ENCODE results near the gene PHYHD1.

The PHYHD1 gene

DNA sequence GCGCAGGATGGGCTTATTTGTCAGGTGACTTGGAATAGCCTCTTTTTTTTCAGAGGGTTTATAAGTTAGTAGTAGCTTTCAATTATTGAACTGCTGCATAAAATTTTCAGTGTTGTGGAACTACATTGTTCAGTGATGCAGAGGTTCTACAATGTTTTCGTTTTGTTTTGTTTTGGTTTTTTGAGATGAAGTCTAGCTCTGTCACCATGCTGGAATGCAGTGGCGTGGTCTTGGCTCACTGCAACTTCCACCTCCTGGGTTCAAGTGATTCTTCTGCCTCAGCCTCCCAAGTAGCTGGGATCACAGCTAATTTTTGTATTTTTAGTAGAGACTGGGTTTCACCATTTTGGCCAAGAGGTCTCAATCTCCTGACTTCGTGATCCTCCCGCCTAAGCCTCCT, 48.7 kb downstream of the PHYHD1 start:
- Mint-ChIP-seq H3K9me3 (no peaks in the 10 kb centered on the region), H3K36me3 (peaks cover 100% of the 10 kb centered on the region), H3K4me1 (no peaks in the 10 kb centered on the region), H3K4me3 (no peak overlapping the region), H3K27ac (no peak overlapping the region)
- ATAC-seq (no peak), DNase-seq (ENCODE audit: low spot score in 2 of 2) (no peak)

DNA sequence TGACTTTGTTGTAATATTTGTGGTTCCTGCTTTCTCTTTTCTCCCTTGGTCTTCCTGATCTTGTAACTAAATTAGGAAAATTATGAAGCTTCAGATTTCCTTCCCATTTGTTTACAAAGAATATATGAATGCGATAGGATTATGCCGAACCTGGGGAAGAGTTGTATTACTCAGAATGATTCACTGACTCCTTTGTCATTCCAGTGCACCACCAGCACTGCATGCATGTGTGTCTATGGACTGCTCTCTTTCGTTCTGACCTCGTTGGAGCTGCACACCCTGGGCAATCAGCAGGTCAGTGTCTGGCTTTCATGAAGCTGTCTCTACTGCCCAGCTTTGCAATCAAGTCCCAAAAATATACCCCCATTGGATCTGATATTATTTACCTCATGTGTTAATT, 52.2 kb downstream of the PHYHD1 start:
- no peak for ATAC-seq
- no peak overlapping the region for H3K4me3 Mint-ChIP-seq
- DNase-seq (ENCODE audit: low spot score in 2 of 2): no peak
- H3K36me3 Mint-ChIP-seq: peaks cover 100% of the 10 kb centered on the region
- H3K4me1 Mint-ChIP-seq: no peaks in the 10 kb centered on the region
- H3K27ac Mint-ChIP-seq: no peak overlapping the region
- H3K9me3 Mint-ChIP-seq: no peaks in the 10 kb centered on the region

DNA sequence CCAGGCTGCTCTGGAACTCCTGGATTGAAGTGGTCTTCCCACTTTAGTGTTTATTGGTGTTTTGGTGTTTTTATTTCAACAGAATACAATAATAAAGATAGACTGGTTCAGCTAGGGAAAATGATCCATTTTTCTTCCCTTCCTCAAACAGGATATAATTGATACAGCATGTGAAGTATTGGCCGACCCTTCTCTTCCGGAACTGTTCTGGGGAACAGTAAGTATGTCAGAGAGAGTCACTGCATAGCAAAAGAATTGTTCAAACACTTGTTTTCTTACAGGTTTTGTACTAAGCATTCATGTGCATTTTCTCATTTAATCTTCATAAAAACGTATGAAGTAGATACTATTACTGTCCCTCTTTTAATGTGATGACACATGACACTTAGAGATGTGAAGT, 58.3 kb downstream of the PHYHD1 start:
- DNase-seq (ENCODE audit: low spot score in 2 of 2) (no peak), ATAC-seq (no peak)
- H3K4me1 Mint-ChIP-seq: no peaks in the 10 kb centered on the region
- no peak overlapping the region for H3K27ac Mint-ChIP-seq
- H3K9me3 Mint-ChIP-seq: no peaks in the 10 kb centered on the region
- H3K36me3 Mint-ChIP-seq: peaks cover 100% of the 10 kb centered on the region
- no peak overlapping the region for H3K4me3 Mint-ChIP-seq

DNA sequence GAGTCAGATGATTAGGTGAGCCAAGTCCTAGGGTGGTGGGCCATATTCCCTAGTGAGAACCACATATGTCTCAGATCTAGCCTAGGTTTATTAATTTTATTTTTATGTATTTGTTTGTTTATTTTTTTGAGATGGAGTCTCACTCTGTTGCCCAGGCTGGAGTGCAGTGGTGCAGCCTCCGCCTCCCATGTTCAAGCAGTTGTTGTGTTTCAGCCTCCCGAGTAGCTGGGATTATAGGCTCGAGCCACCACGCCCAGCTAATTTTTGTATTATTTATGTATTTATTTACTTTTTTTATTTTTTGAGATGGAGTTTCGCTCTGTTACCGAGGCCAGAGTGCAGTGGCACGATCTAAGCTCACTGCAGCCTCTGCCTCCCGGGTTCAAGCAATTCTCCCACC, 62.8 kb downstream of the PHYHD1 start:
- Mint-ChIP-seq H3K4me3 (no peak overlapping the region), H3K4me1 (no peaks in the 10 kb centered on the region), H3K27ac (no peak overlapping the region), H3K9me3 (no peaks in the 10 kb centered on the region), H3K36me3 (peaks cover 100% of the 10 kb centered on the region)
- DNase-seq (ENCODE audit: low spot score in 2 of 2) (no peak), ATAC-seq (no peak)

DNA sequence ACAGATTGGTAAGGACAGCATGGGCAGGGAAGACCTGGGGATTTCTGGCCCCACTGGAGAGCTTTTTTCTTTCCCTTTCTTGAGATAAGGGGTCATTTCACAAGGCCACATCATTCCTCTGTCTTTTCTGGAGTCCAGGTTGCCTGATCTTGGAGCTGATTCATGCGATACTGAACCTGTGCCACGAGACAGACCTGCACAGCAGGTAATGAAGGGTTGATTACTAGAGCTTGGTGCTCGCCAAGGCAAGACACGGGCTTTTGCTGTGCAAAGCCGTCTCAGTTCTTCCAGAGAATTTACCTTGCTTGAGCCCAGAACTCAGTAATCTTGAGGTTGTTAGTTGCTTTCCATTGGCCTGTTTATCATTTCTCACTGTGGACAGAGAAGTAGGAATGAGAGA, 65.9 kb downstream of the PHYHD1 start:
- no peak overlapping the region for H3K4me3 Mint-ChIP-seq
- peaks cover 100% of the 10 kb centered on the region for H3K36me3 Mint-ChIP-seq
- H3K4me1 Mint-ChIP-seq: no peaks in the 10 kb centered on the region
- no peak for ATAC-seq
- H3K9me3 Mint-ChIP-seq: no peaks in the 10 kb centered on the region
- DNase-seq (ENCODE audit: low spot score in 2 of 2): no peak
- H3K27ac Mint-ChIP-seq: no peak overlapping the region

DNA sequence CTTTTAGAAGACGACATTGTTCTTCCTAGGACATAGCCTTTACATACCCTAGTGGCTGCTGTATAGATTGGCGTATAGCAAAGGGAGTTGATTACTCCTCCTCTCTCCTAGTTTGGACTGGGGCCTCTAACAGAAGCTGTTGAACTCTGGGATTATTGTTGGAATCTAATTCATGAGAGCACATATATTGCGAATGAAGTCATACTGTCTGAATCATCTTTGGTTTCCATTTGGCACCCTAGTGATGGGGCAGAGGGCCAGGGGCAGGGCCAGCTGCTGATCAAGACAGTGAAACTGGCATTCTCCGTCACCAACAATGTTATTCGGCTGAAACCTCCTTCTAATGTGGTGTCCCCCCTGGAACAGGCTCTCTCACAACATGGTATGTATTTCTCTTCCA, 67.0 kb downstream of the PHYHD1 start:
- Mint-ChIP-seq H3K4me1 (no peaks in the 10 kb centered on the region), H3K4me3 (no peak overlapping the region), H3K27ac (no peak overlapping the region), H3K9me3 (no peaks in the 10 kb centered on the region), H3K36me3 (peaks cover 100% of the 10 kb centered on the region)
- no peak for ATAC-seq
- DNase-seq (ENCODE audit: low spot score in 2 of 2): no peak
